Right ventricle myocardium superior (tissue), 1 donor: Measurements from ENCODE around the gene GRM4. TPM values are rescaled to one million over a fixed set of nuclear protein-coding genes. Genes with fewer than 3 reads are reported as not detected.

Experiments
- ATAC-seq: fragments of 200-7000 bp; cut with Tn5 transposase; one replicate; pipeline ENCODE4 v1.9.1; 2020; ENCODE audit warnings: mild to moderate bottlenecking; ENCODE audit not compliant: poor library complexity
- DNase-seq: peaks from one replicate; pipeline ENCODE4 v3.0.0-alpha.2; 2020
- intact Hi-C: fragments of 100-400 bp; cut with DNase I; formaldehyde crosslinking; loops from one replicate; pipeline ENCODE4 v1.11.2; 2022
- total RNA-seq: library from RNA; stranded (reverse); fragmentation: NEBNext Ultra II Directional; extraction: Animal tissue kit (Norgen Biotek cat#: 25700); gene quantifications from one replicate; pipeline ENCODE4 v1.2.1, GENCODE V29; 2021
- donor health status: DM: no; HTN: yes; CAD: no; lungs with severe emphysema.

GRM4 gene
- total RNA-seq, 1 donor from 2014 or later, result not detected

DNA sequence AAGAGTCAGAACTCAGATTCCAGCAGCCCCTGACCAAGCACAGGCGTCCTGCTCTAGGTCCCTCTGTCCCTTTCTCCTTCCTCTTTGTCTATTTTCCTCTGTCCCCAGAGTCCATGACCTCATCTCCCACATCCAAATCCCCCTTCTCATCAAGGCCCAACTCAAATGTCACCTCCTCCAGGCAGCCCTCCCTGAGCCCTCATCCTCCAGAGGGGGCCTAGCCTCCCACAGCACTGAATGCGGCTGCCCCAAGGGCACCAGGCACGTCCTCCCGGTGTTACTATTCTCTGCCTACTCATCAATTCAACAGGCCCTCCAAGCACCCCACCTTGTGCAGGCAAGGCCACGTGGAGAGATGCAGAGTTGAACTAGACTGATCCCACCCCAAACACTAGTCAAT is 49.7 kb downstream of the GRM4 start:
- intact Hi-C loops, result no loop called here
- no peak for DNase-seq
- ATAC-seq, result no peak

DNA sequence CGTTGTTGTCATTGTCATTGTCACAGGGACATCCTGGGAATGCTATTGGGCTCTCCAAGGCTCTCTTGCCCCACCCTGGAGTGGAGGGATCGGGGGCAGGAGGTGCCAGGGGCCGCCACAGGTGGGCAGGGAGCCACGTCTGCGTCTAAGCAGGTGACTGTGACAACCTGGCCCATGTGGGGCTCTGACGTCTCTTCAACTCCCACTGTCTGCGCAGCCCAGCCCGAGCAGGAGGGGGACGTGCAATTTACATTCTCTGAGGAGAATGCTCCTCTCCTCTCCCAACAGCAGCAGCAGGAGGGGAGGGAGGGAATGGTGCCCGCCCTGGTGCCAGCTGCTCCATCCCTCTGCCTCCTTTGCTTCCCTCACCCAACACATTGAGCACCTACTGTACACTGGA is 50.1 kb downstream of the GRM4 start:
- intact Hi-C loops, result no loop called here
- ATAC-seq, result no peak
- DNase-seq, result no peak

DNA sequence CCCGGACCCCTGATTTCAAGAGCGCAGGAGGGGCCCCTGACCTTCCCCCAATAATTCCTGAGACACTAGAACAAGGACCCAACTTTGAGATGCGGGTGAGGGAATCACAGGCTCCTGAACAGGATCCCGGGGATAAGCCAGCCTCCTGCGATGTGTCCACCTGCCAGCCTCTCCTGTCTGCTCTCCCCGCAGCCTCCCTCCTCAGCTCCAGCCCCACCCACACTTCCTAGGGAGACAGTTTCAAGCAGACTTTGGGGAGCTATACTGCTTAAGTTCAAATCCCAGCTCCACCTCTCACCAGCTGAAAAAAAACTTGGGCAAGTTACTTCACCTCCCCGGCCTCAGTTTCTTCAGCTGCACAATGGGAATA is 50.8 kb downstream of the GRM4 start:
- intact Hi-C loops, result no loop called here
- no peak for DNase-seq
- no peak for ATAC-seq

DNA sequence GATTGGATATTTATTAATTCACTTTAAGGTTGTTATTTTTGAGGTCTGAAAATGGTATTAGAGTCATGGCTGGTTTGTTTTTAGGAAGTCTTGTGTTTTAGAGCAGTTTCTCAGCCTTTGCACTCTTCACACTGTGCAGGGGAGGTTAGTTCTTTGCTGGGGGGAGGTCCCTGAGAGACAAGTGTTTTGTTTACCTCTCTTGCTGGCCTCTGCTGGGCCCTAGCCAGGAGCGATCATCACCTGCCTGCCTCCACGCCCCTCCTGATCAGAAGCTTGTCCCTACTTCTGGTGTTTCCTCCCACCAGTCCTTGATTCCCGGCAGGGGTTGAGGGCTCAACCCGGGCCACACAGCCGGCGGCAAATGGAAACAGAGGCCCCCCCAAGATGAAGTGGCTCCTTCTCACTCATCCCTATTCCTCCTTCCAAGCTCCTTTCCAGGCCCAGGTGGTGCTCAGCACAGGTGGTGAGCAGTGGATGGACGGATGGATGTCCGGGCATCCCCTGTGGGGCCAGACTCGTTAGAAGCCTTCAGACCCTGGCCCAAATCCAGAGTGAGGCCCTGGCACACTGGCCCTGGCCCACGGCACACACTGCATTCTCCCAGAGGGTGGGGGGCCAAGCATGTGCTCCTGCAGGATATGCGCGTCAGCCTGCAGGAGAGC is 51.3 kb downstream of the GRM4 start:
- ATAC-seq (no peak), DNase-seq (no peak)
- intact Hi-C loops, result no loop called here

DNA sequence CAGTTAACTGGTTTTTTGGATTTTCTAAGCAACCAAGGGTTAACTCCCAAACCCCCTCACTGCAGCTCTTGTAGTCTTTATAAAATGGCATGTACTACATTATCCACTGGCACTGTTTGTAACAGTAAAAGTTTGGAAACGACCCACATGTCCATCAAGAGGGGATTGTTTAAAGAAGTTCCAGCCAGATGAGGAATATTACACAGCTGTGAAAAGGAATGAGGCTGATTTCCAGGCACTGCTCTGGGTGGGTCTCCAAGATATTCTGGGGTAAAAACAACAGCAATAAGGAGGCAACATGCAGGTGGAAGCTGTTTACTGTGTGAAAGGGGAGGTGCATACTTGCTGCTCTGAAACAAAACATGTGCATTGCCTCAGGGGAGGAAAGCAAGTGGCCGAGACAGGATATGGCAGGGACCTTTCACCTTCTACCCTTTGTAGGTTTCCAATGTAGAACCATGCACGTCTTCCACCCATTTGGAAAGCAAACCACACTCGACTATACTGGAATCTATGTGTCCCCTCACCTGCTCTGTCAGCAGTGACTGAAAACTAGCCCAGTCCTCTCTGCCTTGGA is 51.9 kb downstream of the GRM4 start:
- DNase-seq (no peak), ATAC-seq (no peak)
- intact Hi-C loops, result no loop called here

DNA sequence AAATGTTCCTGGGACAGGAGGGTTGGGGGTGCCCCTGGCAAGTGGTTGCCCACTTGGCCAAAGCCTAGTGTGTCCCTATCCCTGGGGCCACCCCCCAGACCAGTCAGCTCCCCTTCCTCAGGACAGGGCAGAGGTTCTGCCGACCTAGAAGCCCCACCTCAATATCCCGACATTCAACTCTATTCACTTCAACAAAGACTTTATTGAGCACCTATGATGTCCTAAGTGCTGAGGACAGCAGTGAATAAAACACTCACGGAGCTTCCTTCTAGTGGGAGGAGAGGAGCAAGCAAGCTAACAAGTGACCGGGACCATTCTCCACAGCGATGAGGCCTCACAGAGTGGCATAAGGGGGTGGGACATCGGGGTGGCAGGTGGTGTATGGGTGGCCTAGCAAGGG is 52.7 kb downstream of the GRM4 start:
- DNase-seq, result no peak
- intact Hi-C loops, result no loop called here
- ATAC-seq, result no peak

DNA sequence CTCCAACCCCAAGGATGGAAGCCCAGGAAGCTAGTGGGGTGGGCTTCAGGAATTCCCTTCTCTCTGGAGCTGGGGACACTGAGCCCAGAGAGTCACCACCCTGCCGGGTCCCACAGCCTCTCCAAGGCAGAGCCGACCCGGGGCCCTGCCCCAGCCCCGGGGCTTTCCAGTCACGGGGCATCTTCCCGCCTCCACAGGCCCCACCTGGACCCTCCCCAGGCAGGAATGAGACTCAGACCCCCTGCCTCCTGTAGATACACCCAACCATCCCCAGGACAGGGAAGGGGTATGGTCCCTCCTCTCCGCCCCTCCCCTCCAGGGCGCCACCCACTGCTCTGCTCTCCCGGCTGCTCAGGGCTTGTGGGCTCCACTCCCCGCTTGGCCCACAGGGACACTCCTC is 53.3 kb downstream of the GRM4 start:
- no peak for ATAC-seq
- no peak for DNase-seq
- intact Hi-C loops, result no loop called here

DNA sequence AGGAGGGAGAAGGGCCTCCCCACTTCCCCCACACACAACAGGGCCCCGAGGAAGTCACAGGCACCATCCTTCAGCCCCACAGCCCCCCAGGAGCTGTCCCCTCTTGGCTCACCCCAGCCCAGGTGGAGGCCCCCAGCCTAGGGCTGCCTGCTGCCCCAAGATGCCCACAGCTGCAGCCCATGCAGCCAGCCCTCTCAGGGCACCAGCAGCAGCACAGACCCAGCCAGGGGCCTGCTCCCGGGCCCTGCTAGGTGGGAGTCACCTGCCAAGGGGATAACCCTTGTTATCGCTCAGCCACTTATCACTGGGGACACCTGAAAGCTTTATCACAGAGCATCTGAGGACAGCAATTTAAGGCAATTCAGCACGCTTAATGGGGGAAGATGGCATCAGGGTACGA is 55.0 kb downstream of the GRM4 start:
- intact Hi-C loops, result no loop called here
- ATAC-seq (no peak), DNase-seq (no peak)

DNA sequence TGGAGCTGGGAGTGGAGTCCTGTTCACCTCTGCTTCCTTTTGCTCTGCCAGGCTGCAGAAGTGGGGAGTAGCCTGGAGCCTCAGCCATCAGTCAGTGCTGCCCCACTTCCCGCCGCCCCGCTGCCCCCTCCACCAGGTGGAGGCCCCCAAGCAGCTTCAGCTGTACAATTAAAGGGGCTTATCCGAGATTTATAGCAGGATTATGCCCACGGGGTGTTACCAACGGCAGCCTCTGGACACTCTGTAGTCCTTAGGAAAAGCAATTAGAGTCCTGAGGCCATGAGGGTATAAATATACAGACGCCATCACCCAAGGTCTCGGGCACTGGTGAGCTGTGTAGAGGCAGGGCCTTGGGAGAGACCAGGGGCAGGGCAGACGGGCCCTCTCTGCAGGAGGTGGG is 55.4 kb downstream of the GRM4 start:
- intact Hi-C loops, result no loop called here
- no peak for DNase-seq
- no peak for ATAC-seq

DNA sequence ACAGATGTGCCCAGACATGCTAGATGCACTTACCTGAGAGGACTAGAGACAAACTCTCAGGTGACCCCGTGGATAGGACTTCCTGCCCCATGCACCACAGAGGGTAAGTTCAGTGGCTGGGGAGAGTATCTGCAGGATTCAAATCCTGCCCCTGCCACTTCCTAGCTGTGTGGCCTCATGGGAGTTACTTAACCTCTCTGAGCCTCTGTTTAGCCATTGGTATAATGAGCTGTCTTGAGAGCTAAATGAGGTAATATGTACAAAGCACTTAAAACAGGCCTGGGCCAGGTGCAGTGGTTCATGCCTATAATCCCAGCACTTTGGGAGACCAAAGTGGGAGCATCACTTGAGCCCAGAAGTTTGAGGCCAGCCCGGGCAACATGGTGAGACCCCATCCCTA is 59.3 kb downstream of the GRM4 start:
- no peak for ATAC-seq
- DNase-seq, result no peak
- intact Hi-C loops, result no loop called here

DNA sequence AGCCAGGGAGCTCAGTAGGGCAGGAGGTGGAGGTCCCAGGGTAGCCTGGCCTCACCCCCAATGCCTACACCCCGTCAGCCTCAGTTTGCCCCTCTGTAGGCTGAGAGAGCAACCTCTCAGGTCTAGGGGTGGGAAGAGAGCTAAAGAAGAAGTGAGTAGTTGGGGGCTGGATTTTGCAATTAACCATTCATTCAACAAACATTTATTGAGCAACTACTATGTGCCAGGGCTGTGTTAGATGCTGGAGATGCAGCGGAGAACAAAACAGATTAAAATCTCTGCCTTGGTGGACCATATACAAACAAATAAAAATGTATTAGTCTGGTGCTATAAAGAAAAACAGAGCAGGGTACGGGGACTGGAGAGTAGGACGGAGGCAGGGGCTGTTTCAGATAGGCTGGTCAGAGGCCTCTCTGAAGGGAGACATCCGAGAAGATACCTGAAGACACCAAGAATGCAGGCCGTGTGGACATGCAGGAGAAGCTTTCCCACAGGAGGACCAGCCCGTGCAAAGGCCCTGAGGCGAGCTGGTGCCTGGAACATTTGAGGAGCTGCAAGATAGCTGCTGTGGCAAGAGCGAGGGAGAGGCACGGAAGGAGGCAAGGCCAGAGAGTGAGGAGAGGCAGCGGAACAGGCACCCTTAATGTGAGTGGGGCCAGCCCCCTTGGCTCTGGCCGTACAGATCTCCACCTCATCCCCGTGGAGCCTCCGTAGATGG is 60.3 kb downstream of the GRM4 start:
- DNase-seq, result no peak
- no peak for ATAC-seq
- intact Hi-C loops, result no loop called here

DNA sequence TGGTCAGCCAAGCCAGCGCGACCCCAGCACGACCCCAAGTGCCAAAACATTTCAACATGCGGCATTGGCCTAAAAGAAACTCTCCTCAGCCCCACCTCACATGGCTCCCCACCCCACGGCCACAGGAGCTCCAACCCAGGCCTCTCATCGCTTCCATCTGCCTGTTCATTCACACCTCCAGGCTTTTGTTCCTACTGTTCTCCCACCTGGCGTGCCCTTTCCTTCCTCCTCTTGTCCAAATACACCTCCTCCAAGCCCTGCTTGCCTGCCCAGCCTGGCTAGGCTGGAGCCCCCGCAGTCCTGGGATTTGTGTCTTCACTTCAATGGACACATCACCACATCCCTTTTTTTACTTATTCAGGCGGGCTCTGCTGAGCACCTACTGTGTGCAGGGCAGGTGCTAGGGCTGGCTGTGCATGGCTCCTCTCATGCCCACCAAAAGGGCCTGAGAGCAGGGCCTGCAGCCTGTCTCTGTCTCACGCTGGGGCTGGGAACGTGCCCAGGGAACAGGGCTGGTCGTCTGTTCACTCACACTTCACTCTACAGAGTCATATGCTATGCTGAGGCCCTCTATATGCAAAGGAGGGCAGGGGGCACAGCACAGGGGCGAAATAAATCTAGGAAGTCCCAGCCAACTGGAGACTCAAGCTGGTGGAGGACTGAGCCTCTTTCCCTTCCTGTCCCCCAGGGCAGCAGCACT is 61.1 kb downstream of the GRM4 start:
- intact Hi-C loops, result no loop called here
- DNase-seq, result no peak
- ATAC-seq, result no peak

DNA sequence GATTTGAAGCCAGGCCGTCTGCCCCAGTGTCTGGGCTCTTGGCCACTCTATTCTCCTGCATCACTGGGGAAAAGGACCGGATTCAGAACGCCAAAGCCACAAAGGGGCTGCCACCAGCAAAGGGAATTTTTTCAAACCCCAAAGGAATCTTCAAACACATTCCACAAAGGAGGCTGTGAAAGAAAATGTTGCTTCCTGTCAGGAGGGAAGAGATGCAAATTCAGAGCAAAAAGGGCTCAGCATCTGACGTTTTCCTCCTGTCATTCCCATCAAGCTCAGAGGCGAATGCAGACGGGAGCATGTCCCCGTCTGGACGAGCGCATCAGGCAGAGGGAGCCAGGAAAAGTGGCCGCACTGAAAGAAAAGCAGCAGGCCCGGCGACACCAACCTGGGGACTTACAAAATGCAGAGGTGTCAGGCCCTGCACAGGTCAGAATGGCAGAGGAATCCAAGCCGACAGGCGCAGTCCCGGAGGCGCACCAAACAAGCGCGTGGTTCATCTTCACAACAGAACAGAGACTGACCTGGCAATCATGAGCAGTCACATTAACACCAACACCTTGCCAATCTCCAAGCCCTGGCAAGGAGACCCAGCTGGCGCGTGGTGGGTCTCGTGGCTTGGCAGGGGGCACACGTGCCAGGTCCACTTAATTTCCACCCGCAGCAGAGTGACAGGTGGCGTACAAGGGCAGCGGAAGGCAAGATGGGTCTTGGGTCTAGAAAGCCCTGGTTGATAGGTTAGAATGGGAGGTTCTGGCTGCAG is 62.8 kb downstream of the GRM4 start:
- intact Hi-C loops, result no loop called here
- DNase-seq (no peak), ATAC-seq (peak; percentile 74)

DNA sequence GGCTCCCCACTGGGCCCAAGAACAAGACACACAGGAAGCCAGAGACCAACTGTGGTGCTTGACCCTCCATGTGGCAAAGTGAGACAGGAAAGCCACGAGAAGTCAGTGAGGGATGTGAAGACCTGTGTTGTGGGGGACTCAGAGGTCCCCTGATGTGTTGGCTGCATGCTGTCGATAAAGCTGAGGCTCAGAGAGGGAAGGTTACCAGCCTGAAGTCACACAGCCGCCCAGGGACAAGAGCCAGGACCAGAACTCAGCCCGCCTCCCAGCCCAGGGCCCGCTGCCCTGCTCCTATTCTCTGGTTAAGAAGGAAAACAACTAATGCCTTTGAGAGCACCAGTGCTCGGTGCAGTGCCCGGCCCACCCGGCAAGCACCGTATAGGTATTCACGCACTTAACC is 63.5 kb downstream of the GRM4 start:
- no peak for DNase-seq
- intact Hi-C loops, result no loop called here
- ATAC-seq, result no peak

DNA sequence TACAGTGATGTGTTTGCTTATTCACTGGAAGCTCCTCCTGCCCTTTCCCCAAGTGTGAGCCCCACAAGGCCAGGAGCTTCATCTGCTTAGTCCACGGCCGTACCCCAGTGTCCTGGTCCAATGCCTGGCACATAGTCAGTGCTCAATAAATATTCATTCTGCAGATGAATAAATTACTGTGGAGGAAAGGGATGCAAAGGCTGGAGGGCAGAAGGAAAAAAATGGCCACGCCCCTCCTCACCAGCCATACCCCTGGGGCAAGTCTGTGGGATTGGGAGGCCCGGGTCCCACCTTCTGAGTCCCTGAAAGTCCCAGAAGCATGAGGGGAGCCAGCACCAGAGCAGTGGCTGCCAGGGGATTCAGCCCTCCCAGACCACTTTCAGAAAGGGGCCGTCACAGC is 65.5 kb downstream of the GRM4 start:
- intact Hi-C loops, result no loop called here
- DNase-seq (no peak), ATAC-seq (no peak)

DNA sequence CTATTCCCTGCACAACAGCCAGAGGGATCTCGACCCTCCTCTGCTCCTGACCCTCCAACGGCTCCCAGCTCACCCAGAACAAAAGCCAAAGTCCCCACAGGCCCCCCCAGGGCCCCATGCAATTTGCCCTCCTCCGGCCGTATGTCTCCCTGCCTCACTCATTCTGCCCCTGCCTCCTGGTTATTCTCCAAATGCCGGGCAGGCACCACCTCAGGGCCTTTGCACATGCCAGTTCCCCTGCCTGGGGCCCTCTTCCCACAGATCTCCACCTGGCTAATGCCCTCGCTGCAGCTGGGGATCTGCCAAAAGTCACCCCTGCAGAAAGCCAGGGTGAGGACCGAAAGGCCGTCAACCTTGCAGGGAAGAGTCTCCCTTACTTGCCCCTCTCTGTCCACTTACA is 66.0 kb downstream of the GRM4 start:
- ATAC-seq (no peak), DNase-seq (no peak)
- intact Hi-C loops, result no loop called here

DNA sequence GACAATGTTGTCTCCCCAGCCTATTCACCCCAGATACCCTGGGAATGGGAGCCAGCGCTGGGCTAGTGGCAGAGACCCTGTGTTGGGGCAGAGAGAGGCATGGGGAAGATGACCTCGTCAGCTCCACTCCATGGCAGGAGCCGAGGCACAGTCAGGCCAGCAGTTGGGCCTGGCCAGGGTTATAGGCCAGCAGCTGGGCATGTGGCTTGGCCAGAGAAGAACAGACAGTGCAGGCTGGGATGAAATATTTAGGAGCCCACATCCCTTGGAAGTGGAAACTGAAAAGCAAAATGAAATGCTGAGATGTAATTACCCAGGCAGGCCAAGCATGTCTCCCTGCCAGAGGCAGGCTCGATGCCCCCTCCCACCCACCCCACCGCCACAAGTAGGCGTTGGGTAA is 70.0 kb downstream of the GRM4 start:
- no peak for ATAC-seq
- DNase-seq, result no peak
- intact Hi-C loops, result no loop called here

DNA sequence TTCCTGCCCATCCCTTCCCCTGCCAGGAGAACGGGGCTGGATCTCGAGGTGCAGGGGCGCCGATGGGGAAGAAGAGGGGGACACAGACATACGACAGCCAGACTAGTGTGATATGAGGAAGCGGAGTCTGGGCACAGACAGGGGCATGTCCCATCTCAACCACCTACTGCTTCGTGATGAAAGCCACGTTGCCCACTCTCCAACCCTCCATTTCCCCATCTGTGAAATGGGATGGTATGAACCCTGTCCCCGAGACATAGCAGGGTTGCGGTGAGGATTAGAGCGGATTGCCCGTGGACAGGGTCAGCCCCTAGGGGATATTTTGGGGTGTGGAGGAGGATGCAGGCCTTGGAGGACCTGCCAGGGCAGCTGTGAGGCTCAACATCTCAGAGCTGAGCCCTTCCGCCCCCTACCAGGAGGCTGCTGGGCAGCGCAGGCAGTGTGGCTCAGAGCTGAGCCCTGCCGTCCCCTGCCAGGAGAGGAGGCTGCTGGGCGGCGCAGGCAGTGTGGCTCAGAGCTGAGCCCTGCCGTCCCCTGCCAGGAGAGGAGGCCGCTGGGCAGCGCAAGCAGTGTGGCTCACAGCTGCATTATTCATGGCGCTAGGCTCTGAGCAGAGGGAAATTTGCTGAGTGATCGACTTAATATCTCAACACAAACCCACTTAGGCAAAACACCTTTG is 71.7 kb downstream of the GRM4 start:
- no peak for ATAC-seq
- no peak for DNase-seq
- intact Hi-C loops, result no loop called here

DNA sequence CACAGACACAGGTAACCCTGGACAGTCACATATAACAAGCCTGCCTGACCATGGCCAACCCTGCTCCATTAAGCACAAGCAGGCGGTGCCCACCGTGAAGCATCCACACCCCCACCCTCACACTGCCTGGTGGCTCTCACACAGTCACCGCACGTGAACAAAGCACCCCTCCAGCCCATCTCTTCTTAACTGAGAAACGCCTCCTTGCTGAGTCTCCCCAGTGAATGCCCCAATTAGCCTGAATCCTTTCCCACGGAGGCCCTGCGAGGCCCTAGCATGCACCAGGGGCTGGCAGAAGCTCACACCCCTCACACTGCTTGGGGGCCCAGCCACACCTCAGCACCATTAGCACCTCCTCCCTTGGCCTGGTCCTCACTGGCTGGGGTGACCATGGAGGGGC is 72.3 kb downstream of the GRM4 start:
- DNase-seq (no peak), ATAC-seq (no peak)
- intact Hi-C loops, result no loop called here
